Stimulated activated CD8-positive, alpha-beta memory T cell treated with anti-CD3 and anti-CD28 coated beads, Interleukin-15, amount 100 ng/mL, for 1 hour (primary cell): ENCODE measurements around the gene PLCB3.

Experiments used
- DNase-seq: peaks from one replicate; pipeline ENCODE4 v3.0.0-alpha.2; 2020; ENCODE audit warnings: low read depth

Gene PLCB3

GRCh38 chr11:64287676-64288352, 36.5 kb downstream of the PLCB3 start:
- DNase-seq = no peak

GRCh38 chr11:64288353-64288750, 37.0 kb downstream of the PLCB3 start:
- DNase-seq = no peak

DNA sequence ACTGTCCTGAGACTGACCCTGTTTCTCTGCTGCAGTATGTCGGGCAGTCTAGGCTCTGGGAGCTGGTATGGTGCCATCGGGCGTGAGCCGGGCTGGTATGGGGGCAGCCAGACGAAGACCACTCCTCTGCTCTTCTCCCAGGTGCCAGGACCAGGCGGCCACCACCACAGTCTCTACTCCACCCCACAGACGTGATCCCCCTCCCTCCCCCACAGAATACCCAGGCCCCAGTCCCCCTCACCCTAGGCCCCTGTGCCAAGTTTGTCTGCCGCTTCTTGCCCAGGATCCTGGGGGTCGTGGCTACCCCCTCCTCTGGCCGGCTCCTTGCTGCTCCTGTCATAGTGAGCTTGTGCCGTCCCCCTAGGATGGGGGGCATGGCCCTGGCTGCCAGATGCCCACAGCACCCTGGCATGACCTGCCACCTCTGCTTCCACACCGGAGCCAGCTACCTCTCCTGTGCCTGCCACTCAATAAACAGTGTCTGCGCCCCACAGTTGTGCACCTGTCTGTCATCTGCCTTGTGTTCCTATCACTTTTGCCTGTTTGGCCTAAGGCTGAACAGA, 37.8 kb downstream of the PLCB3 start:
- DNase-seq = no peak

DNA sequence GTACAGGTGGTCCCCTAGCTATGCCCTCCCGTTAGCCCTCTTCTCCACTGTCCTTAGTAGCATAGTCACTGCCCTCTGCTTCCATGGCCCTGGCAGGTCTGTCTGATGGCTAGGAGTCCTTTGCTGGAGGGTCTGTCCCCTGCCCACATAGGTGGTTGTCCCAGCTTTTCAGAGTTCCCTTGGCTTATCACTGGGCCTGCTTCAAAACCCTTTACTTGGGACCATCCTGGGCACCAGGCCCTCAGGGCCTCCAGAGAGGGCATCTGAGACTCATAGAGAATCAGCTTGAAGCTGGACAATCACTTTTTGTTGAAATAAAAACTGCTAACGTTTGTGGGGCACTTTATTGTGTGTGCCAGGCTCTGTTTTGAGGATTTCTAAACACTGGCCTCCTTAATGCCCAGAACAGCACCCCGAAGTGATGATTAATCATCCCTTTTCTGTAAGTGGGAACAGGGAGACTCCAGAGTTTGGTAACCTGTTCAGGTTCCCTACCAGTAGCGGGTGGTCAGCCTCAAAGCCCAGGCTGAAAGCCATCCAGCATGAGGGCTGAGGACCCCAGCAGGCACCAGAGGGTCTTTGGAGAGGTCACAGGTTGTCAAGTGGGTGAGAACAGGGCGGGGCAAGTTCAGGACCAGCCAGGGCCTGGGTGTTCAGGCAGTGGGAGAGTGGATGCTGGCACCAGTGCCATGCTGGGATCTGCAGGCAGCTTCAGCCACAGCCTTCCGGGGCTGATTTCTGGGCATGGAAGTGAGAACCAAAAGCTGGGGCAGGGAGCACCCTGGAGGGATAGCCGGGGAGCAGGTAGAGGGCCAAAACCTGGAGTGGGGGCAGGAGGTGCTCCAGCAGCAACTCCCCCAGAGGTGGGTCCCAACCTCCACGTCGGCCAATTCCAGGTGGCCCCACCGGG, 39.3 kb downstream of the PLCB3 start:
- no peak for DNase-seq

DNA sequence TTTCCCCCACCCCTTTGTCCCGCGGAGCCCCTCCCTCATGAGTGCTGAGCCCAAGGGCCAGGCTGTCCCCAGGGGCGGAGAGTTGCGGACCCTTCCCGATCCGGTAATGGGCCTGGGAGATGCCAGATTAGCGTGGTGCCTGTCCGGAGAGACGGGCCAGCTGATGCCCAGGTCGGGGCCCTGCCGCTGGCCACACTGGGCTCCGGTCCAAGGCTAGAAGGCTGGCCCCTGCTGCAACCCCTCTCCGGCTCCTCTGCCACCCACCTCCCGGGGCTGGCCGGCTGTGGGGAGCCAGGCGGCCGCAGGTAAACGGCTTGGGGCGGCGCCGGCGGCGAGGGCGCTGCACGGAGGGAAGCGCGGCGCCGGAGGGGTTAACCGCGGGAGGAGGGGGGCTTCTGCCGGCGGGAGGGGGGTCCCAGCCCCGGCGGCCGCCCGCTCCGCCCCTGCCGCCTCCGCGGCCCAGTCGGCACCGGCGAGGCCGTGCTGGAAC, 40.0 kb downstream of the PLCB3 start, which contains the start of gene KCNK4:
KCNK4 (plus strand) TSS at position 41 of the 490 bp plus-strand sequence. CDS start 1,717 bp downstream, outside the sequence.
- DNase-seq = no peak

DNA sequence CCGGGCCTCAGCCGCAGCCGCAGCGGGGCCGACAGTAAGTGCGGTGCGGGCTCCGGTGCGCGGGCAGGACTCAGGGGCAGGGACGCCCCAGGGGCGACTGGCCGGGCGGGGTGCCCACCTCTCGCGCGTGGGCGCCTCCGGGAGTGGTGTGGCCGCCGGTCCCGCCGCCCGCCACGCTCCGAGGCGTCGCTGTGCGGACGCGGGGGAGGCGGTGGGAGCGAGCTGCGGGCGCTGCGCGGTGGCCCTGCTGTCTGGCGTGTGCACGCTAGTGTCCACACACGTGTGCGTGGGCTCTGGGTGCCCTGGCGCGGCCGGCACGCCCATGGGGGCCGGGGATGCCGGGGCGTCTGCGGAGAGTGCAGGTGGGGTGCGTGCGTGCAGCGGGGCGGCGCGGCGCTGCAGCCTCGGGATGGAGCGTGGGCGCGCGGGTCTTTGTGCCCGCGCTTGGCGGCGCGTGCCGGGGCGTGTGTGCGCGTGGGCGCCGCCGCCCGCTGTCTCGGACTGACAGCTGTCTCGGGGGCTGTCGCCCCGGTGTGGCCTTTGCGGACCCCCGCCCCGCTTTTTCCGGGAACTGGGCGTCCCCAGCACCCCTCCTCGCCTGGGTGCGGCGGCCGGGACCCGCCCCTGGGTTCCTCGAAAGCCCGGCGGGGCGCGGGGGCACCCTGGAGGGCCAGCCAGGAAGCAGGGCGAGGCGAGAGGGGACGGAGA, 40.6 kb downstream of the PLCB3 start:
- DNase-seq = no peak

DNA sequence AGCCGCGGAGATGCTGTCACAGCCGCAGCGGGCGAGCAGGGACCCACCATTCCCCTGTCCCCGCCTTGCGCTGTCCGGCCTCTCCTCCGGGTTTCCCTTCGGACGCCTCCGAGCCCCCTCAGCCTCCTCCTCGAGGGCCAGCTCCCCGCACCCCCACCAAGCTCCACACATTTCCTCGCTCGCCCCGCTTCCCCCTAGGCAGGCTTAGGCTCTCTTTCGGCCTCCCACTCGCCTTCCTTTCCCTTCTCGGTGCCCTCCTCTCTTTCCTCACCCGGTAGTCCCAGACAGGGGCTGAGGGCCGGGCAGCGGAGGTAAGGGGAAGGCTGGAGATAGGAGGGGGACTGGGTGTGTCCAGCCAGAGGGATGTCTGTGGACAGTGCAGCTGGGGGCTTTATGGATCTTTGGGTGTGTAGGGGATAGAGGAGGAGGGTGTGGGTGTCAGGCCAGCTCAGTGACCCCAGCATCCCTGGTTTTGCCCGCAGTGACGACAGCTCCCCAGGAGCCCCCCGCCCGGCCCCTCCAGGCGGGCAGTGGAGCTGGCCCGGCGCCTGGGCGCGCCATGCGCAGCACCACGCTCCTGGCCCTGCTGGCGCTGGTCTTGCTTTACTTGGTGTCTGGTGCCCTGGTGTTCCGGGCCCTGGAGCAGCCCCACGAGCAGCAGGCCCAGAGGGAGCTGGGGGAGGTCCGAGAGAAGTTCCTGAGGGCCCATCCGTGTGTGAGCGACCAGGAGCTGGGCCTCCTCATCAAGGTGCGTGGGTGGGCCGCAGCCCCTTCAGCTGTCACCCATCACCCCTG, 41.3 kb downstream of the PLCB3 start:
- DNase-seq = no peak

GRCh38 chr11:64294774-64295173, 43.4 kb downstream of the PLCB3 start:
- DNase-seq = no peak

- no peak for DNase-seq
Measured at GRCh38 chr11:64295760-64296159, 44.4 kb downstream of the PLCB3 start.

DNA sequence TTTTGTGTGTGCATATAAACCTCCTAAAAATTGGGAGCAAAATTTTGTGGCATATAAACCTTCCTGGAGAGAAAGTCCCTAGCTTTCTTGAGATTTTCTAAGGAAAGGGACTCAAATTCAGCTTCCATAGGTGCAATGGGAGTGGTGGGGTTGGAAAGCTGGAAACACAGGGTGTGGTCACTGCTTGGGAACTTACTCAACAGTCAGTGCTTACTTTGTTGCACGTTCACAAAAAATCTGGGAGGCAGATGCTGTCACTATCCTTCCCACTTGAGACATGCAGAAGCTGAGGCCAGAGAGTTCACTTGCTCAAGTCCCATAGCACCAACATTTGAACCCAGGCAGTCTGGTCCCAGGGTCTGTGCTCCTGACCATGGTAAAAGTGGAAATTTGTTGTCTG, 44.9 kb downstream of the PLCB3 start:
- DNase-seq = no peak

DNA sequence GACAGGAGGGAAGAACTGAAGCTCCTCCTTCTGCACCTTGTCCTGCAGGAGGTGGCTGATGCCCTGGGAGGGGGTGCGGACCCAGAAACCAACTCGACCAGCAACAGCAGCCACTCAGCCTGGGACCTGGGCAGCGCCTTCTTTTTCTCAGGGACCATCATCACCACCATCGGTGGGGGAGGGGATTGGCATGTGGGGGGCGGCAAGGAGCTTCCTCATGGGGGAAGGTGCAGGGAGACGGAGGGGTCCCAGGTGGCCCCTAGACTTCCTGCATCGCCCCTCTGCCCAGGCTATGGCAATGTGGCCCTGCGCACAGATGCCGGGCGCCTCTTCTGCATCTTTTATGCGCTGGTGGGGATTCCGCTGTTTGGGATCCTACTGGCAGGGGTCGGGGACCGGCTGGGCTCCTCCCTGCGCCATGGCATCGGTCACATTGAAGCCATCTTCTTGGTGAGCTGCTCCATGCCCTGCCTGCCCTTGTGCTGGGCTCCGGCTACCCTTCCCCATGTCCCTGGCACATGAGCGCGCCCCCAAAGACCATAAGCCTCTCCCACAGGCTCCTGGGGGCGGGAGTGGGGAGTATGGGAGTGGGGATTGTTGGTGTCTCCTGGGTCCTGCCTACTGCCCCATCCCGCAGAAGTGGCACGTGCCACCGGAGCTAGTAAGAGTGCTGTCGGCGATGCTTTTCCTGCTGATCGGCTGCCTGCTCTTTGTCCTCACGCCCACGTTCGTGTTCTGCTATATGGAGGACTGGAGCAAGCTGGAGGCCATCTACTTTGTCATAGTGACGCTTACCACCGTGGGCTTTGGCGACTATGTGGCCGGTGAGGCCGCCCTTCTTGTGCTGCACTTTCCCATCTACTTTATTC, 45.7 kb downstream of the PLCB3 start:
- no peak for DNase-seq

DNA sequence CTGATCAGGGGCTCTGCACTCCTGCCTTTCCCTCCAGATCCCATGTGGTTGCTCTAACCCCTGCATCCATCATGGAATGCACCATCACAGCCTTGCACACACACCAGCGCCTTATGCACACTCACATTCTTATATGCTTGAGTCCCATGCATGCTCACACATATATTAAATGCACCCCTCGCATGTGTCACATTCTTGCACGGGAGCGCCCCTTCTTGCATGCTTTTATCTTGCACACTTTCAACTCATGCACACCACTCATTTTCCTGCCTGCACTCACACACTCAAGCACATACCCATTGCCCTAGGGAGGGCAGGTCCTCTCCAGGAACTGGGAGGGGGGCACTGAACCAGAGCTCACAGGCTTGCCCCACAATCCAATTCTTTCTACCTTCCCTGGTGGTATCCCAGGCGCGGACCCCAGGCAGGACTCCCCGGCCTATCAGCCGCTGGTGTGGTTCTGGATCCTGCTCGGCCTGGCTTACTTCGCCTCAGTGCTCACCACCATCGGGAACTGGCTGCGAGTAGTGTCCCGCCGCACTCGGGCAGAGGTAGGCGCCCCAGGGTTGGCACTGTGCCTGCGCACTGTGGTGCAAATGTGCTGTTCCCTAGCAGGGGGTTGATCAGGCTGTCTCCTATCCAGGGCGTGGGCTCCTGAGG, 46.5 kb downstream of the PLCB3 start:
- DNase-seq = no peak

GRCh38 chr11:64298966-64299846, 47.9 kb downstream of the PLCB3 start:
- no peak for DNase-seq

GRCh38 chr11:64299847-64300648, 48.7 kb downstream of the PLCB3 start, which contains the start of gene CATSPERZ:
Gene CATSPERZ (plus strand): TSS chr11:64300358. CDS start chr11:64300411, 53 bp downstream.
- DNase-seq = no peak

DNA sequence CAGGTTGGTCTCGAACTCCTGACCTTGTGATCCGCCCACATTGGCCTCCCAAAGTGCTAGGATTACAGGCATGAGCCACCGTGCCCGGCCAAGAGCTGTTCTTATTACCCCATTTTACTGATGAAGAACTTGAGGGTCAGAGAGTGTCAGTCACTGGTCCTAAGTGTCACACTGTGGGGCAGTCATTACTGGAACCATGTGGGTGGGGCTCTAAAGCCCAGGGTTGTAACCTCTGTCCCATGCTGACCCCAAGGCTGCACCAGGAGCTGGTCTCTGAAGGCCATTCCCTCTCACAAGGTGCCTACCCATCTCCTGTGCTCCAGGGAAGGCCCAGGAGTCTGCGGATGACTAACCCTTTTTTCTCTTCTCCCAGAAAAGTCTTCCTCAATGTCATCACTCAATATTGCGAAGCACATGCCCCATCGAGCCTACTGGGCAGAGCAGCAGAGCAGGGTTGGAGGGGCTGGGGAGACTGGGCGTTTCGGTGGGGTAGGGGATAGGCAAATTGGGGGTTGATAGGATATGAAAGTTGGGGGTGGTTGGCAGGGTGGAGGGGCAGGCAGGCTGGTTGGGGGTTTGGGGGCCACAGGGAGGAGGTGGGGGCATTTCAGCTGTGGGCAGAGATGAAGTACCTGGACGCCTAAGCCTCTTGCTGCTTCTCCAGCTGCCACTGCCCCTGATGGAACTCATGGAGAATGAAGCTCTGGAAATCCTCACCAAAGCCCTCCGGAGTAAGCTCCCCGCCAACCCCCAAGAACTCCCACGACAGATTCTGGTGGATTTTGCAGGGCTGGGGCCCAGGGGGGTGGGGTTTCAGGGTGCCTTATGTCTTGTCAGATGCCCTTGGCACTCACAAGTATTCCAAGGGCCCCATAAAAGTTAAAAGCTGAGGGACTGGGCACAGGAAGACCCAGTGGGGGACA, 52.0 kb downstream of the PLCB3 start:
- DNase-seq = no peak

DNA sequence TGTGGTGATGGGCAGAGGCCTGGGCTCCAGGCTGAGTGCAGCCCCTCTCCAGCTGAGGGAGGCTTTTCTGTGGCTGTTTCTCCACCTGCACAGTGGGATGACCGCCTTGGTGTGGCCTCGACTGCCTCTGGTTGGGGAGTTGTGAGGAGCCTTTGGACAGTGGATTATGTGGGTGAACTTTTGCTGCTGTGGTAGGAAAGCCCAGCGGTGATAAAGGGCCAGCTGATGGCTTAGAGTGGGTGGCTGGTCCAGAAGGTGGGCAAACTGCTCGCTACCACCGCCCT, 52.6 kb downstream of the PLCB3 start:
- DNase-seq = no peak
